ENCODE measurements around the gene PDGFD. TPM values are rescaled to one million over a fixed set of nuclear protein-coding genes. Genes with fewer than 3 reads are reported as not detected.

The PDGFD gene
- total RNA-seq, 1 donor = 32.4 TPM

DNA sequence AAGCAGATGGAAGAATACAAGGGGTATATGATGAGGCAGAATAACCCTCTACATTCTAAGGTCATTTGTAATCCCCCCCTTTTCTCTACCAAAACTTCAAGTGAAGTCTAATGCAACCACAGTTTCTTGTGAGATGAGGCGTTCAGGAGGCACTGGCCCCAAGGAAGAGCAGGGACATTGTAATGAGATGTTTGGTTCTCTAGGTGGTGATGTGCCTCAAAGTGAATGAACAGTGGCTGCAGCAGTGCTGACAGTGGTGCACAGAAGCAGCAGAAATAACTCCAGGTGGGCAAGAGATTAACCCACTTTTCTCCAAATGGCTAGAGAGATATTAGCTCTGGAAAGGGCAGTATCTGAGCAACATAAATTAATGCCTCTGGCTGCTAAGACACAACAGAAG is 33.8 kb downstream of the PDGFD start:
- no peak for DNase-seq (ENCODE audit: low read depth)
- no peak overlapping the region for H3K4me3 ChIP-seq (ENCODE audit: low read depth, low read length)
- TF ChIP-seq CTCF (IDR thresholded peaks at IDR 0.05; ENCODE audit: insufficient read depth, low read length) = no peak

DNA sequence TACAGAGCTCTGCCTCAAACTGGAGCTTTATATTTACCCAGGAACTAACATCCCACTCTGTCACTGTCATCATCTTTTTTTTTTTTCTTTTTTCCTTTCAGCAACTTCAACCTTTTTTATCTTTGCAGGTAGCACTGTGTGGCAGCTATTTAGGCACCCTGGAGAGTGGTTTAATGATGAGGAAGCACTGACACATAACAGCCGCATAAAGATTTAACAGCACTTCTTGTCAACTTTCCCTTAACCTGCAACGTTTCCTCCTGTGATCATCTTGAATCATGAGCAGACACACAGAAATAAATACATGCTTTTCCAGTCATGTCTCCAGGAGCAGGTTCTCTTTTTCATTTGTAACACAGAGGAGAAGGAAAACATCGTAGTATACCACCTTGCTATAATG is 34.8 kb downstream of the PDGFD start:
- no peak overlapping the region for H3K4me3 ChIP-seq (ENCODE audit: low read depth, low read length)
- DNase-seq (ENCODE audit: low read depth) = no peak
- TF ChIP-seq CTCF (IDR thresholded peaks at IDR 0.05; ENCODE audit: insufficient read depth, low read length) = no peak

DNA sequence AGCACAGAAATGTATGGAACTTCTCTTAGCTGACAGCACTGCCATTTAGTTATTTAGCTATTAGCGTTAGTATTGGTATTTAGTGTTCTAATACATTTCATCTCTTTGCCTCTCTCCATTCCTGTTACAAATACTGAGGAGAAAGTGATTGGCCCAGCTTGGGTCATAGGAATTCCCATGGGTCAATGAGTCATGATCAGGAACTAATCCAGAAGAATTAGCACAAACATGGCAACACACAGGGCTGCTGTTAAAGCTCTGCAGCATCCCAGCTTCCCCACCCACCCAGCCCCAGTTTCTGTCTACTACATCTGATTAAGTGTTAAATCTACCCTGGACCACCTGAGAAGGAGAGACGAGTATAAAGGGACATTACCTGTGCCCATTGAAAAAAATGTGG is 36.1 kb downstream of the PDGFD start:
- DNase-seq (ENCODE audit: low read depth) = peak; percentile 85
- TF ChIP-seq CTCF (IDR thresholded peaks at IDR 0.05; ENCODE audit: insufficient read depth, low read length) = no peak
- H3K4me3 ChIP-seq (ENCODE audit: low read depth, low read length) = no peak overlapping the region

DNA sequence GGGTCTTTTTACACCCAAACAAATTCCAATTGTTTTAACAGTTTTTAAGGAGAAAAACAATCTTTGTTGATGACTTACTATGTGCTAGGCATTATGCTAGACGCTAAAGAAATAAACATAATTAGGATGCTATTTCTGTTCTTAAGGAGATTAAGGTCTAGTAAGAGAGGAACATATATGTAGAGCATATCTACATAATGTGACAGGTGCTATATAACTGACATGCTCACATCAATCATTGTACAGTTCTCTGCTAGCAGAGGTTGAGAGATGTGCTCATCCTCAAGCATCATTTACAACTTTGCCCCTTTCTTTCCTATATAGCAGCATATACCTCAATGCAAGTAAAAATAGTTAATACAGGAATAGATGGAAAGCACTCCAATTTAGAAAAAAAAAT is 37.5 kb downstream of the PDGFD start:
- no peak for DNase-seq (ENCODE audit: low read depth)
- H3K4me3 ChIP-seq (ENCODE audit: low read depth, low read length) = no peak overlapping the region
- no peak for TF ChIP-seq CTCF (IDR thresholded peaks at IDR 0.05; ENCODE audit: insufficient read depth, low read length)

- no peak for TF ChIP-seq CTCF (IDR thresholded peaks at IDR 0.05; ENCODE audit: insufficient read depth, low read length)
- no peak overlapping the region for H3K4me3 ChIP-seq (ENCODE audit: low read depth, low read length)
- no peak for DNase-seq (ENCODE audit: low read depth)
These were observed 39.0 kb downstream of the PDGFD start for GRCh38 chr11:104124979-104125378.

DNA sequence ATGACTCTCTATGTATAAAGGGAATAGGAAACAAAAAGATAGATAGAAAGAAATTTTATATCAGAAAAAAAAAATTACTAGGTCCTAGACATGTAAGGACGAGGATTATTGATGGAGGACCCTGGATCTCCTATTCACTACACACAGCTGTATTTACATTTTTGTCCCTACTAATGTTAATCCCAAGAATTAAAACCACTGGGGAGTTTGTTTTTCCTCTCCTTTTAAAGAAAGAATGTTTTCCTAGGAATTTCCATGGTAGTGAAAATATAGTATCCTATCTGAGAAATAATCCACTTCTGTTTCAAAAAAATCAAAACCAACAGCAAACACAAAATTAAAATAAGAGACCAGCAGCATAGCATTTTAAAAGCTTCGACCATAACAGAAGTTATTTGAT is 41.1 kb downstream of the PDGFD start:
- TF ChIP-seq CTCF (IDR thresholded peaks at IDR 0.05; ENCODE audit: insufficient read depth, low read length) = no peak
- no peak for DNase-seq (ENCODE audit: low read depth)
- H3K4me3 ChIP-seq (ENCODE audit: low read depth, low read length) = no peak overlapping the region

DNA sequence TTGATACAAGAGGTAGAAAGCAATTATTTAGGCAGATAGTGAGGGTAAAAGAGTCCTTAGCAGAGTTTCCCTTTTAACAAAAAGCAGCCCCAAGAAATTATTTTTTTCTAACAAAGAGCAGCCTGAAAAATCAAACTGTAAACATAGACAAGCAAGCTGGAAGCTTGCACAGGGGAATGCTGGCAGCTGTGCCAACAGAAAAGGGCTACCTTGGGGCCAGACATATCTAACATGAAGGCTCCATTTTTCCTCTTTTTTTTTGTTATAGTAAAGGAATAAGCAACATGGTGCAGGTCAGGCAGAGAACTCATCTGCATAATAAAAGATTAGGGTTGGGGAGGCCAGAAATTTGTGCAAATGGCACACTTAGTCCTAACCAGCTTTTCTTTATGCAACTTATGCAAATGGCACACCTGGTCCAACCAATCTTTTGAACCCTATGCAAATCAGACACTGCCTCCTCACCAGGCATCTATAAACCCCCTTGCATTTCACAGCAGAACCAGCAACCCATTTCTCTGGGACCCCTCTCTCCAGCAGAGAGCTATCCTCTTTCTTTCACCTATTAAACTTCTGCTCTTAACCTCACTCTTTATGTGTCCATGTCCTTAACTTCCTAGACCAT is 41.8 kb downstream of the PDGFD start:
- no peak overlapping the region for H3K4me3 ChIP-seq (ENCODE audit: low read depth, low read length)
- DNase-seq (ENCODE audit: low read depth) = no peak
- TF ChIP-seq CTCF (IDR thresholded peaks at IDR 0.05; ENCODE audit: insufficient read depth, low read length) = no peak
